Upper lobe of right lung (tissue), 1 donor: ENCODE results near the gene RASL11A. TPM values are rescaled to one million over a fixed set of nuclear protein-coding genes. Genes with fewer than 3 reads are reported as not detected.

Experiments
- ATAC-seq: fragments of 200-7000 bp; cut with Tn5 transposase; one replicate; pipeline ENCODE4 v1.9.1; 2020; ENCODE audit warnings: mild to moderate bottlenecking, moderate library complexity
- DNase-seq: peaks from one replicate; pipeline ENCODE4 v3.0.0-alpha.2; 2020
- H3K27ac ChIP-seq: fragments of 200-600 bp; one replicate; pipeline ENCODE4 v1.8.0; 2022
- H3K27me3 ChIP-seq: fragments of 200-600 bp; one replicate; pipeline ENCODE4 v1.8.0; 2022; ENCODE audit warnings: mild to moderate bottlenecking
- H3K36me3 ChIP-seq: fragments of 200-600 bp; one replicate; pipeline ENCODE4 v1.8.0; 2022
- H3K4me1 ChIP-seq: fragments of 200-600 bp; one replicate; pipeline ENCODE4 v1.8.0; 2022
- H3K4me3 ChIP-seq: fragments of 200-600 bp; one replicate; pipeline ENCODE4 v1.8.0; 2022; ENCODE audit warnings: mild to moderate bottlenecking
- H3K9me3 ChIP-seq: fragments of 200-600 bp; one replicate; pipeline ENCODE4 v1.8.0; 2022
- CTCF ChIP-seq: fragments of 200-600 bp; IDR thresholded peaks from one replicate; pipeline ENCODE4 v1.8.0; 2022; ENCODE audit warnings: antibody characterized with exemption
- intact Hi-C: fragments of 100-400 bp; cut with DNase I; formaldehyde crosslinking; loops from one replicate; pipeline ENCODE4 v1.11.0; 2022
- total RNA-seq: library from RNA; stranded (reverse); fragmentation: NEBNext Ultra II Directional; extraction: Animal tissue kit (Norgen Biotek cat#: 25700); gene quantifications from one replicate; pipeline ENCODE4 v1.2.1, GENCODE V29; 2021
- donor health status: DM: no; HTN: yes; CAD: no; lungs with severe emphysema.

The RASL11A gene
- total RNA-seq, 1 donor from 2014 or later: 25.6 TPM

GRCh38 chr13:27233964-27234363 lies 36.7 kb upstream of the RASL11A start:
- intact Hi-C loops: no loop called here
- H3K27ac ChIP-seq: no peak overlapping the region
- H3K4me1 ChIP-seq: no peaks in the 10 kb centered on the region
- no peaks in the 10 kb centered on the region for H3K27me3 ChIP-seq
- TF ChIP-seq CTCF: no peak
- DNase-seq: no peak
- ATAC-seq: no peak
- H3K4me3 ChIP-seq: no peak overlapping the region
- no peaks in the 10 kb centered on the region for H3K9me3 ChIP-seq
- H3K36me3 ChIP-seq: no peaks in the 10 kb centered on the region

- intact Hi-C loops: no loop called here
These were observed 34.2 kb upstream of the RASL11A start for GRCh38 chr13:27236478-27236877.

GRCh38 chr13:27242702-27243101 lies 27.9 kb upstream of the RASL11A start:
- intact Hi-C loops: no loop called here

More at GRCh38 chr13:27236478-27236877, 34.2 kb upstream of the RASL11A start:
- H3K27me3 ChIP-seq: no peaks in the 10 kb centered on the region
- H3K9me3 ChIP-seq: no peaks in the 10 kb centered on the region
- no peaks in the 10 kb centered on the region for H3K36me3 ChIP-seq
- no peak overlapping the region for H3K27ac ChIP-seq
- no peak for ATAC-seq
- no peak for TF ChIP-seq CTCF
- no peak overlapping the region for H3K4me3 ChIP-seq
- DNase-seq: no peak
- H3K4me1 ChIP-seq: no peaks in the 10 kb centered on the region

GRCh38 chr13:27245610-27246009 lies 25.0 kb upstream of the RASL11A start:
- no peak for TF ChIP-seq CTCF
- H3K27ac ChIP-seq: no peak overlapping the region
- no peaks in the 10 kb centered on the region for H3K36me3 ChIP-seq
- DNase-seq (no peak), ATAC-seq (no peak)
- no peaks in the 10 kb centered on the region for H3K9me3 ChIP-seq
- intact Hi-C loops: no loop called here
- H3K4me1 ChIP-seq: no peaks in the 10 kb centered on the region
- no peak overlapping the region for H3K4me3 ChIP-seq
- H3K27me3 ChIP-seq: no peaks in the 10 kb centered on the region

More at GRCh38 chr13:27242702-27243101, 27.9 kb upstream of the RASL11A start:
- H3K27ac ChIP-seq: no peak overlapping the region
- no peaks in the 10 kb centered on the region for H3K27me3 ChIP-seq
- no peaks in the 10 kb centered on the region for H3K9me3 ChIP-seq
- TF ChIP-seq CTCF: no peak
- H3K4me1 ChIP-seq: no peaks in the 10 kb centered on the region
- no peak overlapping the region for H3K4me3 ChIP-seq
- H3K36me3 ChIP-seq: no peaks in the 10 kb centered on the region
- ATAC-seq: no peak
- DNase-seq: no peak

- intact Hi-C loops: no loop called here
- no peak for ATAC-seq
- Histone ChIP-seq H3K27me3 (no peaks in the 10 kb centered on the region), H3K9me3 (no peaks in the 10 kb centered on the region), H3K27ac (peak overlapping the region; percentile 99), H3K36me3 (peaks cover 23% of the 10 kb centered on the region), H3K4me1 (peaks cover 29% of the 10 kb centered on the region), H3K4me3 (peak overlapping the region; percentile 94)
- no peak for TF ChIP-seq CTCF
- no peak for DNase-seq
These were observed 19.8 kb upstream of the RASL11A start for GRCh38 chr13:27250833-27251165.
